GM18505 (cell line): Measurements from ENCODE around the gene CAPN5.

Experiments
- ATAC-seq: cut with Tn5 transposase; IDR thresholded peaks from one replicate; pipeline ENCODE4 v1.9.1; 2021; ENCODE audit not compliant: unreplicated experiment
- POLR2A ChIP-seq: IDR thresholded peaks from 4 replicates; pipeline ENCODE4 v1.6.1; 2011; ENCODE audit warnings: borderline replicate concordance; ENCODE audit not compliant: insufficient read depth, insufficient read length; ENCODE audit errors: extremely low read depth

Gene CAPN5

GRCh38 chr11:77129069-77129841 is 62.5 kb downstream of the CAPN5 start:
- ATAC-seq: no peak
- TF ChIP-seq POLR2A: no peak

GRCh38 chr11:77129842-77130756 is 63.3 kb downstream of the CAPN5 start:
- no peak for ATAC-seq
- no peak for TF ChIP-seq POLR2A

DNA sequence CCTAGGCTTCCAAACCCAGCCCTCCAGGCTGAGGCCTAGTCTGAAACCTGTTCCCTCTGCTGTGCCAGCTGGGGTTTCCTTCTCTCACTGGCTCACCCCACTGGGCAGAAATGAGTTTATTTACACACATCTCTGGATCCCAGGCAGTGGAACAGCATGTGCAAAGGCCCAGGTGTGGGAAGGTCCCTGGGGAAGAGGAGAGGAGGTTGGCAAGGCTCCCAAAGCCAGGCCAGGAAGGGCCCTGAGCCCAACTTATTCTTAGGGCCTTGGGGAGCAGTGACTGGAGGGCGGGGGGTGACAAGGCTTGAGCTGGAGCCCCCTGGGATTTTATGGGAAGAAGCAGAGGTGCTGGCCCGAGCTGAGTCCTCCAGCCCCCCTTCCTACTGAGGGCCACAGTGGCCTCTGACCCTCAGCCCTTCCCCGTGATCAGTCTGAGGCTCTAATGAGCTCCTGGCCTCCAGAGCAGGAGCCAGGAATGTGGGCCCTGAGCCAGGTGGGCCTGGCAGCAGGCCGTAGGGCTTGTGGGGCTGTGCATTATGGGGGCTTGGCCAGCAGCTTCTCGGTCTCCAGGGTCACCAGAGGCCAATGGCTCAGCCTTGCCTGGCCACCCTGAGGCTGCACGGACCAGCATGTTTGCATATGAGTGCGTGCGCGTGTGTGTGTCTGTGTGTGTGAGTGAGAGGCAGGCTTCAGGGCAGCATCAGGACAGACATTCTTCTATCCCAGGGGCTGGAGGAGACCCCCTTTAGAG is 64.2 kb downstream of the CAPN5 start:
- TF ChIP-seq POLR2A: no peak
- ATAC-seq: no peak

DNA sequence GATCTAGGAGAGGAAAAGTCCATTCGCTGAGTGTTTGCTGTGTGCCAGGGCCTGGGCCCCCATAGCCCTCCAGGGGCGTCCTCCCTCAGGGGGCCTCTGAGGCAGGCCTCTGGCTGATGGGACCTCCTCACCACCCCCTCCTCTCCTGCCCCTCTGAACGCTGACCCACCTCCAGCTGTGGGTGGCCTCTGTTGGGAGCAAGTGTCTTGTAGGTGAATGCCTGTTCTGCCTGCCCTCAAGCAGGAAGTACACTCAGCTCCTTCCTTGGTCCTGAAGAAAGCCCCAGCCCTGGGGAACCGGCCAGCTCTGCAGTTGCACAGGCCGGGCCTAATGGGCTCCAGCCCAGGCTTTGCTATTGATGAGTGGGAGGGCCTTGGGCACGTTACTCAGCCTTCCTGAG is 64.8 kb downstream of the CAPN5 start:
- no peak for ATAC-seq
- no peak for TF ChIP-seq POLR2A

DNA sequence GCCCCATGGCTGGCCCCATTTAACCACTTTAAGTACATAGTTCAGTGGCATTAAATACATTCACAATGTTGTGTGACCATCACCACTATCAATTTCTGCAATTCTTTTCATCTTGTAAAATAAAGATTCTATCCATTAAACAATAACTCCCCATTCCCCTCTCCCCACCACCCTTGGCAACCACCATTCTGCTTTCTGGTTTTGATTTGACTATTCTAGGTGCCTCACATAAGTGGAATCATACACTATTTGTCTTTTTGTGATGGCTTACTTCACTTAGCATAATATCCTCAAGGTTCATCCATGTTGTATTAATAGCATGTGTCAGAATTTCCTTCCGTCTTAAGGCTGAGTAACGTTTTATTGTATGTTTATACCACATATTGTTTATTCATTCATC is 68.3 kb downstream of the CAPN5 start:
- no peak for ATAC-seq
- no peak for TF ChIP-seq POLR2A

DNA sequence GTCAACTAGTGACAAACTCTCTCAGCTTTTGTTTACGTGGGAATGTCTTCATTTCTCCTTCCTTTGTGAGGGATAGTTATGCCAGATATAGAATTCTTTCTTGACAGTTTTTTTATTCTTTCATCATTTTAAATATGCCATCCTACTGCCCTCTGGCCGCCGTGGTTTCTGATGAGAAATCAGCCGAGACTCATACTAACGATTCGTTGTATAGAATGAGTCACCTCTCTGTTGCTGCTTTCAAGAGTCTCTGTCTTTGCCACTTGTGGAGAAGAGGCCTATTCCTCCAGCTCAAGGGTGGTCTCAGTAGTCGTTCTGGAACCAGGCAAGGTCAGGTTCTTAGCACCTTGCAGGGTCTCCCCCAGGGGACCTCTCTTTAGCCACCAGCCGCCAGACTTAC is 69.3 kb downstream of the CAPN5 start:
- ATAC-seq: no peak

GRCh38 chr11:77136784-77137420 is 70.1 kb downstream of the CAPN5 start:
- no peak for TF ChIP-seq POLR2A
- no peak for ATAC-seq

More for the DNA sequence above, 69.3 kb downstream of the CAPN5 start:
- no peak for TF ChIP-seq POLR2A

- ATAC-seq: no peak
- TF ChIP-seq POLR2A: no peak
Measured at GRCh38 chr11:77137421-77137820, 70.7 kb downstream of the CAPN5 start.

- ATAC-seq: no peak
- TF ChIP-seq POLR2A: no peak
Measured at GRCh38 chr11:77138106-77138649, 71.4 kb downstream of the CAPN5 start.

DNA sequence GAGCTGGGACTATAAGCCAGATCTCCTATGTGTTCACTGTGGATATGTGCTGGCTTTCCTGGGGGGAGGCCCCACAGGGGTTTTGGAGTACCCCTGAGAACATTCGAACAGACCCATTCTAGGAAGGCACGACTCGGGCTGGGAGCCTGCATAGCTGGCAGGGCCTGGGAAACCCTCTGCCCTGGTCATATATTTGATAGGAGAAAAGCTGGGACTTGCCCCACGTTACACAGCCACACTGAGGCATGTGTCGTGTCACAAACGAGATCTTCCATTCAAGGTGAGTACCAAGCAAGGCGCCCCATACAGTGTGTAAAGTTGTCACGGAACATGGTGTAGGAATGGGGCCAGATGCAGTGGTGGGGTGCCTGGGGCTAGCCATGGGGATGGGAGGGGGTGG is 72.4 kb downstream of the CAPN5 start:
- no peak for ATAC-seq

DNA sequence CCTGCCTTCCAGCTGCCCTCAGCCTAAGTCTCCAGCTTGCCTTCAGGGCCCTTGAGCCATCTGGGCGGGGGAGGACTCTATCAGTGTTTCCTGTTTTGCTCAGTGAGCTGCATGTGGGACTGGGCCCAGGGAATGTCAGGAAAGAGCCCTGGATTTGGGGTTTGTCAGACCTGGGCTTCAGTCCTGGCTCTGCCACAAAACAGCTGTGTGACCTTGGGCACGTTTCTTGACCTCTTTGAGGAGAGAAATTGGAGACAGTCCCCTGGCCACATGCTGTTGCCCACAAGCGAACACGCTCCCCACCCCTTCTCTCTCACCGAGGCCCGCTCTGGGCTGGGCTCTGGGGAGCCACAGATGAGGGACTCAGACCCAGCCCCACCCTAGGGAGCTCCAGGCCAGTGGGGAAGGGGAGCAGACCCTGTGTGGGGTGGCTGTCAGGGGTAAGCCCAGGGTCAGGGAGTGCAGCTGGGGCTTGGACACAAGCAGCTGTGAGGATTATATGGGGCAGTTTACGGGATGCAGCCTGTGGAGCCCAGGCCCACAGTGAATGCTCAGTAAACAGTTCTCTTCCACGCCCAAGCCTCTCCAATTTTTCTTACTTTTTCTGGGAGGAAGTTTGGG is 73.6 kb downstream of the CAPN5 start:
- no peak for TF ChIP-seq POLR2A
- ATAC-seq: no peak

More for the DNA sequence above, 72.4 kb downstream of the CAPN5 start:
- TF ChIP-seq POLR2A: no peak

GRCh38 chr11:77141034-77141433 is 74.3 kb downstream of the CAPN5 start:
- no peak for TF ChIP-seq POLR2A
- ATAC-seq: no peak
